GM18858 (cell line): Measurements from ENCODE around the gene TJAP1.
"Not testable (repeated sequence)": the region's sequence is repeated elsewhere in the genome, so short reads cannot be mapped to it uniquely, and the experiment has no call there.

Source experiments
- ATAC-seq: cut with Tn5 transposase; IDR thresholded peaks from one replicate; pipeline ENCODE4 v1.9.1; 2021; ENCODE audit not compliant: unreplicated experiment

Gene TJAP1

GRCh38 chr6:43523284-43523683 is 45.9 kb downstream of the TJAP1 start:
- no peak for ATAC-seq

GRCh38 chr6:43524483-43524961 is 47.2 kb downstream of the TJAP1 start:
- no peak for ATAC-seq

GRCh38 chr6:43532201-43532600 is 54.8 kb downstream of the TJAP1 start:
- ATAC-seq = no peak

- not testable (repeated sequence) for ATAC-seq
These were observed 61.6 kb downstream of the TJAP1 start for GRCh38 chr6:43538986-43539385.

- not testable (repeated sequence) for ATAC-seq
These were observed 62.0 kb downstream of the TJAP1 start for GRCh38 chr6:43539409-43539808.

GRCh38 chr6:43540507-43540906 is 63.1 kb downstream of the TJAP1 start:
- no peak for ATAC-seq

- no peak for ATAC-seq
These were observed 64.6 kb downstream of the TJAP1 start for GRCh38 chr6:43541774-43542471.

GRCh38 chr6:43544461-43544860 is 67.1 kb downstream of the TJAP1 start:
- no peak for ATAC-seq

GRCh38 chr6:43547222-43547621 is 69.9 kb downstream of the TJAP1 start:
- ATAC-seq = no peak
